HepG2 (cell line): ENCODE data around the gene C14orf93. TPM values are rescaled to one million over a fixed set of nuclear protein-coding genes. Genes with fewer than 3 reads are reported as not detected.

Source experiments
- AGO2 ChIP-seq: fragments of 200-400 bp; formaldehyde crosslinking; optimal IDR thresholded peaks from 2 replicates; pipeline ENCODE3; 2017; ENCODE audit warnings: mild to moderate bottlenecking, low read depth, low read length, moderate library complexity
- ETV5 ChIP-seq: IDR thresholded peaks from 2 replicates; pipeline ENCODE4 v1.6.1; 2018; ENCODE audit warnings: missing biosample characterization, missing genetic modification reagents, inconsistent platforms, borderline replicate concordance
- NFYC ChIP-seq: IDR thresholded peaks from 2 replicates; pipeline ENCODE4 v1.6.1; 2016; ENCODE audit warnings: missing genetic modification reagents, missing compliant biosample characterization
- PAWR ChIP-seq: sonication (generic); formaldehyde crosslinking; IDR thresholded peaks from 2 replicates; pipeline ENCODE4 v1.4.0; 2020; ENCODE audit warnings: missing genetic modification reagents, mild to moderate bottlenecking, borderline replicate concordance
- REXO4 ChIP-seq: sonication (generic); formaldehyde crosslinking; IDR thresholded peaks from 2 replicates; pipeline ENCODE4 v1.8.0; 2022; ENCODE audit warnings: missing genetic modification reagents, mild to moderate bottlenecking, borderline replicate concordance
- ZBTB26 ChIP-seq: IDR thresholded peaks from 2 replicates; pipeline ENCODE4 v1.6.1; 2016; ENCODE audit warnings: missing compliant biosample characterization, missing genetic modification reagents, borderline replicate concordance
- ZFYVE20 ChIP-seq: sonication (generic); formaldehyde crosslinking; IDR thresholded peaks from 2 replicates; pipeline ENCODE4 v1.8.0; 2023; ENCODE audit warnings: low read depth, mild to moderate bottlenecking, moderate library complexity, missing genetic modification reagents, borderline replicate concordance
- ZHX2 ChIP-seq, 2 experiments: sonication (generic) in 1 of 2; formaldehyde crosslinking in 1 of 2; IDR thresholded peaks; 2 replicates each; pipeline versions ENCODE4 v1.6.1 to v1.9.0; 2014 to 2022; ENCODE audit warnings: antibody characterized with exemption in 1 of 2, borderline replicate concordance in 1 of 2, inconsistent platforms in 1 of 2, low read depth in 1 of 2, missing genetic modification reagents in 1 of 2
- ZNF230 ChIP-seq: sonication (generic); formaldehyde crosslinking; IDR thresholded peaks from 2 replicates; pipeline ENCODE4 v1.4.0; 2020; ENCODE audit warnings: mild to moderate bottlenecking, missing genetic modification reagents
- ZNF235 ChIP-seq: sonication (generic); formaldehyde crosslinking; IDR thresholded peaks from 2 replicates; pipeline ENCODE4 v1.8.1; 2023; ENCODE audit warnings: mild to moderate bottlenecking, missing genetic modification reagents, borderline replicate concordance
- polyA plus RNA-seq, 8 experiments: library from polyadenylated mRNA; depleted of rRNA in 3 of 8; stranded (reverse) in 7 of 8; unstranded in 1 of 8; fragments of >200 nt; fragmentation: Illumina TruSeq in 4 of 8; extraction: Trizol in 4 of 8; gene quantifications; 2 replicates each; pipeline versions ENCODE4 v1.2.1 to v1.2.3, GENCODE V29; 2011 to 2016; ENCODE audit warnings: low read depth in 4 of 8, missing spikeins in 1 of 8, mixed read lengths in 1 of 8; ENCODE audit not compliant: insufficient read depth in 1 of 8
- total RNA-seq, 5 experiments: library from RNA; depleted of rRNA; stranded (reverse); fragments of >200 nt; fragmentation: Illumina TruSeq; extraction: Trizol; gene quantifications; 2 replicates each; pipeline ENCODE4 v1.2.3, GENCODE V29; 2016; ENCODE audit warnings: low read depth in 1 of 5
- TF ChIP-seq, protein P1 (sequence below): sonication (generic); formaldehyde crosslinking; IDR thresholded peaks from 2 replicates; pipeline ENCODE4; 2020; ENCODE audit warnings: missing genetic modification reagents, mild to moderate bottlenecking, borderline replicate concordance
- TF ChIP-seq, protein P2 (sequence below): sonication (generic); formaldehyde crosslinking; IDR thresholded peaks from 2 replicates; pipeline ENCODE4 v1.8.0; 2022; ENCODE audit warnings: mild to moderate bottlenecking, missing genetic modification reagents; ENCODE audit not compliant: insufficient replicate concordance
- TF ChIP-seq, protein P3 (sequence below): sonication (generic); formaldehyde crosslinking; IDR thresholded peaks from 2 replicates; pipeline ENCODE4 v1.8.0; 2022; ENCODE audit warnings: mild to moderate bottlenecking, missing genetic modification reagents, moderate library complexity

Gene C14orf93
- total and polyA plus RNA-seq, 2 of the 13 experiments (the other 11 are each of a cell fraction or from before 2014, with no cell fraction given) = 11.4 to 22.5 TPM

DNA sequence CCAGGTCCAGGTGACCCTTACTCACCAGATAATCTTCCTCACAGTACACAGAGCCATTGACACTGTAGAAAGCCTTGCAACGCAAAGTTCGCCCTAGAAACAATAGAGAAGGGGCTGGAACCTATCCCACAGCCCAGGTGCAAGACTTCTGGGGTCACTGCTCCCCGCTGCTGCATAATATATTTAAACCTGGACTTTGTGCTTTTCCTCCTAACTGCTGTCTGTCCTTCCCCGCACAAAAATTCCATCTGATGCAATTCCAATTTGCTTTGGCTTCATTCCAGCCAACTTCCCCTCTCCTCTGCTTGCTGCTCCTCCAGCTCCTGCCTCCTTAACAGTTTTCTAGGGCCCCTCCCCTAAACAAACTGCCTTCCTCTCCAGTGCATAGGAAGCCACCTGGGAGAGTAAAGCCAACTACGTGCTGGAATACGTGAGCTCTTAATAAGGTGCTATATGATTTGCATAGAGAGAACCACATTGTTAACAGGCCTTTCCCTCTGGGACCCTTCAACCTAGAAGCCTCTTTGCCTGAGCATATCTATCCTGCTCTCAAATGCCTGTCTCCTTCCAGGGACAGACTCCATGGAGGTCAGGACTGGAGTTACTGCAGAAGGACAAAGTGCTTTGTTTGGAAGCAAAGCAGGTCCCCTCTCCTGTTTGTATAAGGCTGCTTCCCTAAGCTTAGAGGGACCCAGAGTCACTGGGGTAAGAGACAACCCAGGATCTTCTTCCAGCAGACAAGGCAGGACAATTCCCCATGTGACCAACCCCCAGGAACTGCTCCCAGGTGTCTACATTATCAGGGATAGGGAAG lies 33.1 kb downstream of the C14orf93 start (continued):
- TF ChIP-seq ZHX2 (IDR thresholded peaks at IDR 0.05; ENCODE audit: low read depth) (peak; percentile 79), ZHX2 (CRISPR knock-in tag; IDR thresholded peaks at IDR 0.05; ENCODE audit: borderline replicate concordance) (no peak), ZNF235 (CRISPR knock-in tag) (no peak), ZBTB26 (CRISPR knock-in tag) (no peak; the same call in 1 of the 2 replicates), PAWR (CRISPR knock-in tag) (no peak), ETV5 (peak; percentile 84; the same call in 1 of the 2 replicates), AGO2 (peak; percentile 10), NFYC (CRISPR knock-in tag) (peak; percentile 27; the same call in 1 of the 2 replicates), REXO4 (CRISPR knock-in tag) (no peak), ZFYVE20 (CRISPR knock-in tag) (no peak), ZNF230 (CRISPR knock-in tag) (no peak)
- TF ChIP-seq, protein P1, sequence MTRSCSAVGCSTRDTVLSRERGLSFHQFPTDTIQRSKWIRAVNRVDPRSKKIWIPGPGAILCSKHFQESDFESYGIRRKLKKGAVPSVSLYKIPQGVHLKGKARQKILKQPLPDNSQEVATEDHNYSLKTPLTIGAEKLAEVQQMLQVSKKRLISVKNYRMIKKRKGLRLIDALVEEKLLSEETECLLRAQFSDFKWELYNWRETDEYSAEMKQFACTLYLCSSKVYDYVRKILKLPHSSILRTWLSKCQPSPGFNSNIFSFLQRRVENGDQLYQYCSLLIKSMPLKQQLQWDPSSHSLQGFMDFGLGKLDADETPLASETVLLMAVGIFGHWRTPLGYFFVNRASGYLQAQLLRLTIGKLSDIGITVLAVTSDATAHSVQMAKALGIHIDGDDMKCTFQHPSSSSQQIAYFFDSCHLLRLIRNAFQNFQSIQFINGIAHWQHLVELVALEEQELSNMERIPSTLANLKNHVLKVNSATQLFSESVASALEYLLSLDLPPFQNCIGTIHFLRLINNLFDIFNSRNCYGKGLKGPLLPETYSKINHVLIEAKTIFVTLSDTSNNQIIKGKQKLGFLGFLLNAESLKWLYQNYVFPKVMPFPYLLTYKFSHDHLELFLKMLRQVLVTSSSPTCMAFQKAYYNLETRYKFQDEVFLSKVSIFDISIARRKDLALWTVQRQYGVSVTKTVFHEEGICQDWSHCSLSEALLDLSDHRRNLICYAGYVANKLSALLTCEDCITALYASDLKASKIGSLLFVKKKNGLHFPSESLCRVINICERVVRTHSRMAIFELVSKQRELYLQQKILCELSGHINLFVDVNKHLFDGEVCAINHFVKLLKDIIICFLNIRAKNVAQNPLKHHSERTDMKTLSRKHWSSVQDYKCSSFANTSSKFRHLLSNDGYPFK (CRISPR knock-in tag) = peak; percentile 64; the same call in 1 of the 2 replicates
- TF ChIP-seq, protein P2, sequence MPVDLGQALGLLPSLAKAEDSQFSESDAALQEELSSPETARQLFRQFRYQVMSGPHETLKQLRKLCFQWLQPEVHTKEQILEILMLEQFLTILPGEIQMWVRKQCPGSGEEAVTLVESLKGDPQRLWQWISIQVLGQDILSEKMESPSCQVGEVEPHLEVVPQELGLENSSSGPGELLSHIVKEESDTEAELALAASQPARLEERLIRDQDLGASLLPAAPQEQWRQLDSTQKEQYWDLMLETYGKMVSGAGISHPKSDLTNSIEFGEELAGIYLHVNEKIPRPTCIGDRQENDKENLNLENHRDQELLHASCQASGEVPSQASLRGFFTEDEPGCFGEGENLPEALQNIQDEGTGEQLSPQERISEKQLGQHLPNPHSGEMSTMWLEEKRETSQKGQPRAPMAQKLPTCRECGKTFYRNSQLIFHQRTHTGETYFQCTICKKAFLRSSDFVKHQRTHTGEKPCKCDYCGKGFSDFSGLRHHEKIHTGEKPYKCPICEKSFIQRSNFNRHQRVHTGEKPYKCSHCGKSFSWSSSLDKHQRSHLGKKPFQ (CRISPR knock-in tag) = no peak
- TF ChIP-seq, protein P3, sequence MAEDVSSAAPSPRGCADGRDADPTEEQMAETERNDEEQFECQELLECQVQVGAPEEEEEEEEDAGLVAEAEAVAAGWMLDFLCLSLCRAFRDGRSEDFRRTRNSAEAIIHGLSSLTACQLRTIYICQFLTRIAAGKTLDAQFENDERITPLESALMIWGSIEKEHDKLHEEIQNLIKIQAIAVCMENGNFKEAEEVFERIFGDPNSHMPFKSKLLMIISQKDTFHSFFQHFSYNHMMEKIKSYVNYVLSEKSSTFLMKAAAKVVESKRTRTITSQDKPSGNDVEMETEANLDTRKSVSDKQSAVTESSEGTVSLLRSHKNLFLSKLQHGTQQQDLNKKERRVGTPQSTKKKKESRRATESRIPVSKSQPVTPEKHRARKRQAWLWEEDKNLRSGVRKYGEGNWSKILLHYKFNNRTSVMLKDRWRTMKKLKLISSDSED = no peak
